GM19324 (cell line): ENCODE data around the gene ARTN.
A peak's percentile ranks its signal among the peaks of the same experiment; 100 is the strongest.

Experiments used
- ATAC-seq: cut with Tn5 transposase; IDR thresholded peaks from one replicate; pipeline ENCODE4 v1.9.1; 2021; ENCODE audit warnings: mild to moderate bottlenecking, moderate library complexity; ENCODE audit not compliant: unreplicated experiment, low FRiP score

Gene ARTN

GRCh38 chr1:43969416-43969745 lies 35.8 kb downstream of the ARTN start:
- no peak for ATAC-seq

- ATAC-seq: peak; percentile 71
Measured at GRCh38 chr1:43969746-43970466, 36.3 kb downstream of the ARTN start, which contains the start of gene DPH2. Gene DPH2 (plus strand): TSS chr1:43970010. CDS start chr1:43970176, 166 bp downstream.

- no peak for ATAC-seq
Measured at GRCh38 chr1:43970502-43970901, 36.9 kb downstream of the ARTN start.

GRCh38 chr1:43970911-43971310 lies 37.3 kb downstream of the ARTN start:
- ATAC-seq: no peak

GRCh38 chr1:43971336-43971980 lies 37.9 kb downstream of the ARTN start:
- no peak for ATAC-seq

GRCh38 chr1:43973981-43974442 lies 40.4 kb downstream of the ARTN start:
- no peak for ATAC-seq

- peak; percentile 76 for ATAC-seq
Measured at GRCh38 chr1:43974443-43975248, 41.0 kb downstream of the ARTN start, which contains the start of gene ATP6V0B. Gene ATP6V0B (plus strand): TSS chr1:43974960. CDS start chr1:43975041, 81 bp downstream.

GRCh38 chr1:43975249-43975961 lies 41.8 kb downstream of the ARTN start:
- no peak for ATAC-seq

- no peak for ATAC-seq
Measured at GRCh38 chr1:43976045-43976444, 42.4 kb downstream of the ARTN start.

GRCh38 chr1:43976890-43977289 lies 43.3 kb downstream of the ARTN start:
- no peak for ATAC-seq

GRCh38 chr1:43977376-43978263 lies 44.0 kb downstream of the ARTN start:
- no peak for ATAC-seq

- no peak for ATAC-seq
Measured at GRCh38 chr1:43978264-43978550, 44.6 kb downstream of the ARTN start.

GRCh38 chr1:43978551-43979260 lies 45.1 kb downstream of the ARTN start, which contains the start of gene B4GALT2:
Gene B4GALT2 (plus strand): TSS chr1:43979210. CDS start chr1:43981161, 1,951 bp downstream.
- ATAC-seq: no peak

- no peak for ATAC-seq
Measured at GRCh38 chr1:43979261-43979527, 45.6 kb downstream of the ARTN start.

GRCh38 chr1:43979528-43980254 lies 46.1 kb downstream of the ARTN start:
- ATAC-seq: no peak

- ATAC-seq: no peak
Measured at GRCh38 chr1:43980255-43981134, 46.9 kb downstream of the ARTN start.

GRCh38 chr1:43981135-43981491 lies 47.5 kb downstream of the ARTN start:
- ATAC-seq: no peak

GRCh38 chr1:43981636-43982035 lies 48.0 kb downstream of the ARTN start:
- no peak for ATAC-seq
